K562 (cell line): ENCODE measurements around the gene ZMYM2. TPM values are rescaled to one million over a fixed set of nuclear protein-coding genes. Genes with fewer than 3 reads are reported as not detected.
"Not testable (repeated sequence)": the region's sequence is repeated elsewhere in the genome, so short reads cannot be mapped to it uniquely, and the experiment has no call there.

Source experiments
- ATAC-seq: fragments of 200-7000 bp; cut with Tn5 transposase; 3 replicates; pipeline ENCODE4 v1.9.1; 2020; ENCODE audit warnings: moderate library complexity
- BruUV-seq: library from RNA; stranded (reverse); fragments of 400-500 nt; replicated peaks from 2 replicates; lab custom pipeline; 2021; lab: Mats Ljungman, UMichigan
- CTCF ChIA-PET: fragments of 300-600 bp; formaldehyde crosslinking; extraction: SDS; loops from one replicate; lab custom pipeline; 2021; ENCODE audit warnings: low intra/inter-chr PET ratio; lab: Yijun Ruan, JAX
- POLR2A ChIA-PET: fragments of 300-600, 350-650 bp; sonication (Branson Sonifier 250); formaldehyde crosslinking; extraction: SDS; loops from one replicate; lab custom pipeline; 2021; ENCODE audit warnings: antibody characterized with exemption, inconsistent platforms; lab: Yijun Ruan, JAX
- DNase-seq, 4 experiments: peaks; one replicate each; pipeline versions ENCODE4 v3.0.0 to v3.0.0-alpha.2; 2011 to 2018; ENCODE audit warnings: low spot score in 3 of 4, mixed read lengths in 3 of 4; ENCODE audit errors: extremely low read depth in 1 of 4
- FAIRE-seq: peaks from 2 replicates; lab custom pipeline; 2011; peaks lifted over from hg19 to GRCh38; lab: Jason Lieb, UNC
- H2AFZ ChIP-seq: 2 replicates; pipeline ENCODE4 v1.6.0; 2011; ENCODE audit warnings: low read depth, low read length, control low read depth, inconsistent platforms
- H3K27ac ChIP-seq: fragments of 200-600 bp; 3 replicates; pipeline ENCODE4 v1.8.0; 2011; ENCODE audit warnings: low read depth, mild to moderate bottlenecking, control low read depth, inconsistent platforms, low read length, moderate library complexity, mixed read lengths; ENCODE audit errors: extremely low read depth
- H3K27me3 ChIP-seq, 2 experiments: fragments of 300-600 bp in 1 of 2; 2 replicates in 1 of 2; 3 replicates in 1 of 2; pipeline versions ENCODE4 v1.6.0 to v1.8.0; 2011; ENCODE audit warnings: inconsistent platforms in 2 of 2, low read length in 2 of 2, mild to moderate bottlenecking in 1 of 2, mixed read lengths in 1 of 2, moderate library complexity in 1 of 2; ENCODE audit not compliant: control insufficient read depth in 2 of 2, insufficient read depth in 2 of 2
- H3K36me3 ChIP-seq: fragments of 300-600 bp; 3 replicates; pipeline ENCODE4 v1.8.0; 2011; ENCODE audit warnings: mild to moderate bottlenecking, low read length, inconsistent platforms; ENCODE audit not compliant: control insufficient read depth, insufficient read depth
- H3K4me1 ChIP-seq, 2 experiments: fragments of 200-600 bp in 1 of 2; replicated peaks in 1 of 2; 2 replicates in 1 of 2; 3 replicates in 1 of 2; pipeline versions ENCODE4 v1.5.1 to v1.8.0; 2011; ENCODE audit warnings: inconsistent platforms in 2 of 2, low read length in 2 of 2, mild to moderate bottlenecking in 1 of 2, mixed read lengths in 1 of 2, moderate library complexity in 1 of 2; ENCODE audit not compliant: control insufficient read depth in 2 of 2, insufficient read depth in 2 of 2
- H3K4me2 ChIP-seq: 2 replicates; pipeline ENCODE4 v1.6.1; 2011; ENCODE audit warnings: low read length, control low read depth, inconsistent platforms, mixed read lengths; ENCODE audit not compliant: insufficient read depth
- H3K4me3 ChIP-seq: fragments of 200-600 bp; sonication (generic), shearing (Covaris generic); 2 replicates; pipeline ENCODE4 v1.5.1; 2016; ENCODE audit warnings: control low read depth, inconsistent platforms
- H3K79me2 ChIP-seq: fragments of 200-600 bp; 3 replicates; pipeline ENCODE4 v1.8.0; 2011; ENCODE audit warnings: low read length, inconsistent platforms; ENCODE audit not compliant: control insufficient read depth, insufficient read depth
- H3K9ac ChIP-seq, 2 experiments: 2 replicates each; pipeline versions ENCODE4 v1.6.0 to v1.6.1; 2011; ENCODE audit warnings: low read depth in 2 of 2, low read length in 2 of 2, control low read depth in 1 of 2, inconsistent platforms in 1 of 2, mild to moderate bottlenecking in 1 of 2, mixed read lengths in 1 of 2; ENCODE audit not compliant: insufficient read depth in 1 of 2
- H3K9me1 ChIP-seq: one replicate; pipeline ENCODE4 v1.6.0; 2011; ENCODE audit warnings: inconsistent platforms, mild to moderate bottlenecking, low read length, moderate library complexity; ENCODE audit not compliant: control insufficient read depth, insufficient read depth
- H3K9me3 ChIP-seq: replicated peaks from 2 replicates; pipeline ENCODE4 v1.5.1; 2011; ENCODE audit warnings: low read depth, low read length, inconsistent platforms; ENCODE audit not compliant: control insufficient read depth, insufficient read depth
- H4K20me1 ChIP-seq: replicated peaks from 2 replicates; pipeline ENCODE4 v1.6.1; 2011; ENCODE audit warnings: low read length, inconsistent platforms, mixed read lengths; ENCODE audit not compliant: control insufficient read depth, insufficient read depth
- CBFA2T3 ChIP-seq: fragments of 450-650 bp; IDR thresholded peaks from 2 replicates; pipeline ENCODE4 v1.6.1; 2017
- EGR1 ChIP-seq: fragments of 450-650 bp; conservative IDR thresholded peaks from 2 replicates; pipeline ENCODE4 v1.6.1; 2017; ENCODE audit warnings: mild to moderate bottlenecking
- NFIC ChIP-seq: fragments of 450-650 bp; IDR thresholded peaks from 2 replicates; pipeline ENCODE4 v1.6.1; 2017; ENCODE audit warnings: mild to moderate bottlenecking, inconsistent platforms
- RFX7 ChIP-seq: fragments of 250-450 bp; sonication (Bioruptor Pico); IDR thresholded peaks from 2 replicates; pipeline ENCODE4 v1.5.1; 2021; ENCODE audit warnings: mild to moderate bottlenecking
- TRIM24 ChIP-seq, 2 experiments: fragments of 450-650 bp; IDR thresholded peaks; 2 replicates each; pipeline ENCODE4 v1.6.1; 2016
- ZNF316 ChIP-seq: fragments of 450-650 bp; IDR thresholded peaks from 2 replicates; pipeline ENCODE4 v1.6.1; 2016
- WGBS: fragments of 100-300 bp; shearing (Covaris generic); methylation state at CpG from one replicate; pipeline ENCODE4 v1.1.6; 2016; ENCODE audit warnings: low coverage, mixed read lengths; ENCODE audit not compliant: insufficient coverage; ENCODE audit errors: missing lambda C conversion rate; 5-methylcytosine and 5-hydroxymethylcytosine counted together
- in situ Hi-C: fragments of 300-500 bp; cut with MboI; formaldehyde crosslinking; loops from 4 replicates; pipeline ENCODE4 v1.15.0; 2018; ENCODE audit warnings: inconsistent platforms, mixed read lengths
- intact Hi-C: fragments of 100-400 bp; cut with micrococcal nuclease; formaldehyde crosslinking; loops from 2 replicates; pipeline ENCODE4 v1.14.2; 2022
- polyA plus RNA-seq, 8 experiments: library from polyadenylated mRNA; depleted of rRNA in 4 of 8; stranded (reverse) in 5 of 8; unstranded in 3 of 8; fragments of >200 nt; fragmentation: Nextera tagmentation in 2 of 8; fragmentation: Illumina TruSeq in 1 of 8; extraction: Ambion mirVana in 2 of 8; extraction: Trizol in 1 of 8; gene quantifications; 2 replicates each; pipeline versions ENCODE4 v1.2.1 to v1.2.3, GENCODE V29; 2011 to 2014; ENCODE audit warnings: inconsistent platforms in 1 of 8, missing spikeins in 1 of 8
- total RNA-seq, 7 experiments: library from RNA; depleted of rRNA in 6 of 7; stranded (reverse); fragments of >200 nt in 6 of 7; fragmentation: Illumina TruSeq in 2 of 7; extraction: Trizol in 2 of 7; gene quantifications; 2 replicates each; pipeline versions ENCODE4 v1.2.1 to v1.2.3, GENCODE V29; 2011 to 2021; ENCODE audit warnings: low replicate concordance in 1 of 7

Gene ZMYM2
- total and polyA plus RNA-seq, 9 of the 15 experiments (the other 6 are each of a cell fraction or from before 2014, with no cell fraction given) = 5.0 to 48.8 (median 26.8) TPM

GRCh38 chr13:19974498-19975009 lies 16.0 kb downstream of the ZMYM2 start:
- DNase-seq, intact Hi-C loops, H3K4me2 ChIP-seq, CTCF ChIA-PET: not testable (repeated sequence)
- TF ChIP-seq NFIC (peak; percentile 38; the same call in 1 of the 2 replicates), CBFA2T3 (peak; percentile 61), TRIM24 (IDR thresholded peaks at IDR 0.05) (peak in 1 of 2 experiments; percentile 14; a peak in 1 of 4 replicates), EGR1 (peak; percentile 60; the same call in 1 of the 2 replicates)
- TF ChIP-seq, all 486 proteins: peak for 4; not testable (repeated sequence) for 482
- H4K20me1 ChIP-seq, in situ Hi-C loops, BruUV-seq, H3K4me1 ChIP-seq, H3K27ac ChIP-seq, H3K9me1 ChIP-seq, ATAC-seq, POLR2A ChIA-PET, H3K4me3 ChIP-seq, H3K27me3 ChIP-seq, H3K9me3 ChIP-seq, H3K9ac ChIP-seq, FAIRE-seq, H2AFZ ChIP-seq: not testable (repeated sequence)
- Histone ChIP-seq H3K36me3 (peaks cover 27% of the 10 kb centered on the region), H3K79me2 (peaks cover 44% of the 10 kb centered on the region)
- WGBS = 34% methylated on average over 4 of the region's 7 CpGs

- Histone ChIP-seq H3K9me1 (no peaks in the 10 kb centered on the region), H3K4me3 (no peak overlapping the region), H3K27me3 (no peaks in the 10 kb centered on the region), H3K79me2 (peaks cover 50% of the 10 kb centered on the region), H3K9me3 (no peaks in the 10 kb centered on the region), H3K27ac (no peak overlapping the region), H3K9ac (no peak overlapping the region), H4K20me1 (peaks cover 3% of the 10 kb centered on the region; the same call in 1 of the 2 replicates), H2AFZ (no peak overlapping the region), H3K36me3 (peaks cover 12% of the 10 kb centered on the region), H3K4me2 (no peak overlapping the region), H3K4me1 (peaks cover 4 to 8% of the 10 kb centered on the region in 2 experiments; a peak in 3 of 5 replicates)
- ChIA-PET POLR2A (no interaction called here), CTCF (no interaction called here)
- FAIRE-seq (no peak), ATAC-seq (no peak), DNase-seq (no peak)
- no TSS peak for BruUV-seq
- WGBS = 79% methylated on average over 2 of the region's 4 CpGs
- intact Hi-C loops = no loop called here
- in situ Hi-C loops = no loop called here
- TF ChIP-seq RFX7 (CRISPR knock-in tag) (no peak), ZNF316 (peak; percentile 42)
These were observed 20.4 kb downstream of the ZMYM2 start for GRCh38 chr13:19978831-19979437.
